Measurements from ENCODE around the gene MYLK. TPM values are rescaled to one million over a fixed set of nuclear protein-coding genes. Genes with fewer than 3 reads are reported as not detected.
A peak's percentile ranks its signal among the peaks of the same experiment; 100 is the strongest.

The MYLK gene
- total RNA-seq, 1 donor from 2014 or later = 50.5 TPM

DNA sequence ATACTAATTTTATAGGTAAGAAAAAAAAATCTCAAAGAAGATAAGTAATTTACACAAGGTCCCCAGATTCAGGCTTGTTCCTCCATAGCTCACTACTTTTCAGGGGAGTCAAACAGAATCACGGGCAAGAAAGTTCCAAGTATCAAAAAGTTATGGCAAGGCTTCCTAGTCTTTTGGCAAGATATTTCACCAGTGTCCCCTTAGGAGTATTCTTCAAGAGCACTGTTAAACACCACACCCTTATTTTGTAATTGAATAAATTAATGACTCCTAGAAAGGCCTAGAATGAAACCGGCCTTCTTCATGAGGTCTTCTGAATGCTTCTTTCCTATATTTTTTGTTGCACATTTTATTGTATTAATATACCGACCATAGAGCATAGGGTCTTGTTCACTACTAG is 109.7 kb downstream of the MYLK start:
- Mint-ChIP-seq H3K4me3 (ENCODE audit: unreplicated experiment) (no peak overlapping the region), H3K36me3 (ENCODE audit: low read depth, unreplicated experiment) (peaks cover 11% of the 10 kb centered on the region), H3K9me3 (ENCODE audit: unreplicated experiment) (no peaks in the 10 kb centered on the region), H3K27ac (ENCODE audit: unreplicated experiment) (no peak overlapping the region), H3K27me3 (ENCODE audit: low read depth, unreplicated experiment) (no peaks in the 10 kb centered on the region), H3K4me1 (ENCODE audit: low read depth, unreplicated experiment) (peaks cover 10% of the 10 kb centered on the region)
- TF ChIP-seq, protein P1, sequence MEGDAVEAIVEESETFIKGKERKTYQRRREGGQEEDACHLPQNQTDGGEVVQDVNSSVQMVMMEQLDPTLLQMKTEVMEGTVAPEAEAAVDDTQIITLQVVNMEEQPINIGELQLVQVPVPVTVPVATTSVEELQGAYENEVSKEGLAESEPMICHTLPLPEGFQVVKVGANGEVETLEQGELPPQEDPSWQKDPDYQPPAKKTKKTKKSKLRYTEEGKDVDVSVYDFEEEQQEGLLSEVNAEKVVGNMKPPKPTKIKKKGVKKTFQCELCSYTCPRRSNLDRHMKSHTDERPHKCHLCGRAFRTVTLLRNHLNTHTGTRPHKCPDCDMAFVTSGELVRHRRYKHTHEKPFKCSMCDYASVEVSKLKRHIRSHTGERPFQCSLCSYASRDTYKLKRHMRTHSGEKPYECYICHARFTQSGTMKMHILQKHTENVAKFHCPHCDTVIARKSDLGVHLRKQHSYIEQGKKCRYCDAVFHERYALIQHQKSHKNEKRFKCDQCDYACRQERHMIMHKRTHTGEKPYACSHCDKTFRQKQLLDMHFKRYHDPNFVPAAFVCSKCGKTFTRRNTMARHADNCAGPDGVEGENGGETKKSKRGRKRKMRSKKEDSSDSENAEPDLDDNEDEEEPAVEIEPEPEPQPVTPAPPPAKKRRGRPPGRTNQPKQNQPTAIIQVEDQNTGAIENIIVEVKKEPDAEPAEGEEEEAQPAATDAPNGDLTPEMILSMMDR (IDR thresholded peaks at IDR 0.05; ENCODE audit: insufficient read depth, low read depth, low read length) = no peak
- TF ChIP-seq EZH2 (IDR thresholded peaks at IDR 0.05; ENCODE audit: insufficient read depth, low read length) = no peak
- Histone ChIP-seq H3K9me3 (ENCODE audit: insufficient read depth, low read depth, low read length) (no peaks in the 10 kb centered on the region), H3K4me3 (ENCODE audit: insufficient read depth, low read depth, low read length) (no peak overlapping the region), H3K9ac (ENCODE audit: low read length) (no peak overlapping the region), H3K4me2 (ENCODE audit: low read length) (no peak overlapping the region), H3K4me1 (ENCODE audit: insufficient read depth, low read length) (peaks cover 6% of the 10 kb centered on the region), H2AFZ (ENCODE audit: low read depth, low read length) (no peak overlapping the region), H3K27ac (ENCODE audit: low read depth, low read length) (no peak overlapping the region), H3K79me2 (ENCODE audit: insufficient read depth, low read length) (peaks cover 6% of the 10 kb centered on the region), H3K27me3 (ENCODE audit: insufficient read depth, low read length) (no peaks in the 10 kb centered on the region), H4K20me1 (ENCODE audit: insufficient read depth, low read length) (no peaks in the 10 kb centered on the region), H3K36me3 (ENCODE audit: insufficient read depth, low read length) (no peaks in the 10 kb centered on the region)
- DNase-seq (ENCODE audit: low read depth) = no peak
- no peak for FAIRE-seq

DNA sequence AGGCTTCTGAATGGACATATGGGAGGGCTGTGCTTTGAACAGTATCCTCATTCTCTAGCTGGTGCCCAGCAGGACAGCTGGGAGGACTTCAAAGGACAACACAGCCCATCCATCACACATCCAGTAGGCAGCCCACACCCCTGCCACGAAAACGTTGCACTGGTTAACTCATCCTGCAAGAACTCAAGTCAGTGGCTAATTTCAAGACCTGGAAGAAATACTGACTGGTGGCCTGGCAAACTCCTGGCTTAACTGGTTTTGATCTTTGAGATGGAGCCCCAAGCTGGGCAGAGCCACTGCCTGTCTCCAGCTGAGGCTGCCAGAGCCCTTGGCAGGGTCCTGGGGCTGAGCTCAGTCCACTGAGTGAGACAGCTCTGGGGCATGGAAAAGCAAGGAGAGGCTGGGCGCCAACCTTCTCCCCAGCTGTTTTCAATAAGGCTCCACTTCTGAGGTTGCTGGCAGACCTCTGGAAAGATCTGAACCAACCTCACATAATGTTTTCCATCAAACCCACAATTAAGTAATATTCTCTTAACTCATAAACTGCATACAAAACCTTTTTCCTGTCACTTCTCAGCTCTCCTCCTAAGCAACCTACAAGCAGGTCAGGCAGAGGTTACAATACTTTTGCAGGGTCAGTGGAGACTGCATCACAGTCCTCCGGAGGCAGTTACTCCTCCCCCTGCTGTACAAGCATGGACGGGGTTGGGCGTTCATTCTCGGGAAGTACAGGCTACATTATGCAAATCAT is 110.3 kb downstream of the MYLK start:
- peak overlapping the region; percentile 6 for H3K4me2 ChIP-seq (ENCODE audit: low read length)
- no peak overlapping the region for H3K4me3 ChIP-seq (ENCODE audit: insufficient read depth, low read depth, low read length)
- Mint-ChIP-seq H3K4me3 (ENCODE audit: unreplicated experiment) (no peak overlapping the region), H3K27ac (ENCODE audit: unreplicated experiment) (no peak overlapping the region), H3K9me3 (ENCODE audit: unreplicated experiment) (no peaks in the 10 kb centered on the region), H3K4me1 (ENCODE audit: low read depth, unreplicated experiment) (peaks cover 11% of the 10 kb centered on the region), H3K27me3 (ENCODE audit: low read depth, unreplicated experiment) (no peaks in the 10 kb centered on the region), H3K36me3 (ENCODE audit: low read depth, unreplicated experiment) (peaks cover 8% of the 10 kb centered on the region)
- DNase-seq (ENCODE audit: low read depth) = peak; percentile 76
- peaks cover 6% of the 10 kb centered on the region for H3K4me1 ChIP-seq (ENCODE audit: insufficient read depth, low read length)
- H3K36me3 ChIP-seq (ENCODE audit: insufficient read depth, low read length) = no peaks in the 10 kb centered on the region
- peak; percentile 54 for FAIRE-seq
- H3K27ac ChIP-seq (ENCODE audit: low read depth, low read length) = no peak overlapping the region
- H3K9me3 ChIP-seq (ENCODE audit: insufficient read depth, low read depth, low read length) = no peaks in the 10 kb centered on the region
- H2AFZ ChIP-seq (ENCODE audit: low read depth, low read length) = peak overlapping the region; percentile 7
- no peak overlapping the region for H3K9ac ChIP-seq (ENCODE audit: low read length)
- H3K79me2 ChIP-seq (ENCODE audit: insufficient read depth, low read length) = peaks cover 4% of the 10 kb centered on the region
- no peaks in the 10 kb centered on the region for H4K20me1 ChIP-seq (ENCODE audit: insufficient read depth, low read length)
- TF ChIP-seq EZH2 (IDR thresholded peaks at IDR 0.05; ENCODE audit: insufficient read depth, low read length) = no peak
- no peaks in the 10 kb centered on the region for H3K27me3 ChIP-seq (ENCODE audit: insufficient read depth, low read length)

DNA sequence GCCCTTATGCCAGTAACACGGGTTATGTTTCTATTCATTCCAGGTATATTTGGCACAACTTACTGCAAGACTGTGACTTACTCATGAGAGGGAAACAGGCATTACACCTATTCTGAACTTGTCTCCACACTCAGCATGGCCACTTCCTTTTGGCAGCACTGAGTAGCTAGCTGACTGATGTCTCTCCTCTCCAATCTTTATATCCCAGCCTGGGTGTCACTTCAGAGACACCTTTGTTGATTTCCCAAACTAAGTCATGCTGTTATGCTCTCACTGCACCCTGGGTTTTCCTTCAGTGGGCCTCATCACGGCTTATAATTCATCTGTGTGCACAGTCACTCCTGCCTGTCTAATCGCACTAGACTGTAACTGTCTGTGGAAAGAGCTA is 114.8 kb downstream of the MYLK start:
- Histone ChIP-seq H3K36me3 (ENCODE audit: insufficient read depth, low read length) (peaks cover 4% of the 10 kb centered on the region), H3K4me1 (ENCODE audit: insufficient read depth, low read length) (peaks cover 6% of the 10 kb centered on the region), H3K79me2 (ENCODE audit: insufficient read depth, low read length) (no peaks in the 10 kb centered on the region), H3K4me3 (ENCODE audit: insufficient read depth, low read depth, low read length) (no peak overlapping the region), H3K27me3 (ENCODE audit: insufficient read depth, low read length) (no peaks in the 10 kb centered on the region), H2AFZ (ENCODE audit: low read depth, low read length) (no peak overlapping the region), H3K9me3 (ENCODE audit: insufficient read depth, low read depth, low read length) (no peaks in the 10 kb centered on the region), H4K20me1 (ENCODE audit: insufficient read depth, low read length) (no peaks in the 10 kb centered on the region), H3K9ac (ENCODE audit: low read length) (no peak overlapping the region), H3K4me2 (ENCODE audit: low read length) (no peak overlapping the region), H3K27ac (ENCODE audit: low read depth, low read length) (no peak overlapping the region)
- DNase-seq (ENCODE audit: low read depth) = no peak
- no peak overlapping the region for H3K4me3 Mint-ChIP-seq (ENCODE audit: unreplicated experiment)
- H3K4me1 Mint-ChIP-seq (ENCODE audit: low read depth, unreplicated experiment) = peaks cover 16% of the 10 kb centered on the region
- TF ChIP-seq, protein P1 (IDR thresholded peaks at IDR 0.05; ENCODE audit: insufficient read depth, low read depth, low read length) = no peak
- no peak for TF ChIP-seq EZH2 (IDR thresholded peaks at IDR 0.05; ENCODE audit: insufficient read depth, low read length)
- peaks cover 18% of the 10 kb centered on the region for H3K36me3 Mint-ChIP-seq (ENCODE audit: low read depth, unreplicated experiment)
- H3K27ac Mint-ChIP-seq (ENCODE audit: unreplicated experiment) = no peak overlapping the region
- FAIRE-seq = peak; percentile 17
- no peaks in the 10 kb centered on the region for H3K9me3 Mint-ChIP-seq (ENCODE audit: unreplicated experiment)
- H3K27me3 Mint-ChIP-seq (ENCODE audit: low read depth, unreplicated experiment) = no peaks in the 10 kb centered on the region

All from astrocyte (in vitro differentiated cells and primary cell).